DND-41 (cell line): ENCODE results near the gene KDM1B.

Source experiments
- CTCF ChIP-seq: IDR thresholded peaks from 2 replicates; pipeline ENCODE4 v1.5.1; 2012; ENCODE audit warnings: borderline replicate concordance, low read length, moderate library complexity, mild to moderate bottlenecking; ENCODE audit not compliant: poor library complexity, severe bottlenecking; ENCODE audit errors: extremely low read depth
- EZH2 ChIP-seq: IDR thresholded peaks from 3 replicates; pipeline ENCODE4 v1.6.1; 2012; ENCODE audit warnings: borderline replicate concordance, low read depth, mild to moderate bottlenecking, moderate library complexity, low read length, inconsistent platforms; ENCODE audit not compliant: severe bottlenecking

- TF ChIP-seq CTCF, result no peak
- no peak for TF ChIP-seq EZH2
Observed at GRCh38 chr6:18204691-18205090, 49.5 kb downstream of the KDM1B start.
